H1 (cell line): ENCODE measurements around the gene PALD1. TPM values are rescaled to one million over a fixed set of nuclear protein-coding genes. Genes with fewer than 3 reads are reported as not detected.

Experiments used
- CTCF ChIA-PET: fragments of 300-600 bp; sonication (Branson Sonifier 250); formaldehyde crosslinking; loops from one replicate; lab custom pipeline; 2021; ENCODE audit not compliant: partially characterized antibody; lab: Charles Lee
- POLR2A ChIA-PET: fragments of 300-600 bp; sonication (Branson Sonifier 250); formaldehyde crosslinking; loops from one replicate; lab custom pipeline; 2021; ENCODE audit warnings: inconsistent platforms; ENCODE audit not compliant: partially characterized antibody; lab: Charles Lee
- DNase-seq, 2 experiments: peaks; one replicate each; pipeline versions ENCODE4 v3.0.0 to v3.0.0-alpha.2; 2010 to 2022; ENCODE audit warnings: low spot score in 2 of 2, low read depth in 1 of 2, mixed read lengths in 1 of 2
- FAIRE-seq: peaks from 2 replicates; lab custom pipeline; 2011; peaks lifted over from hg19 to GRCh38; lab: Jason Lieb, UNC
- H2AFZ ChIP-seq: 2 replicates; pipeline ENCODE4 v1.8.1; 2012; ENCODE audit warnings: low read length, inconsistent platforms
- H2AK5ac ChIP-seq: 2 replicates; pipeline ENCODE4 v1.6.1; 2013; ENCODE audit warnings: low read depth, low read length
- H2BK120ac ChIP-seq: replicated peaks from 2 replicates; pipeline ENCODE3; 2013; ENCODE audit warnings: low read depth, low read length, inconsistent platforms
- H2BK12ac ChIP-seq: 2 replicates; pipeline ENCODE4 v1.6.1; 2013; ENCODE audit warnings: low read depth, low read length
- H2BK15ac ChIP-seq: 2 replicates; pipeline ENCODE4 v1.6.1; 2013; ENCODE audit warnings: low read length
- H2BK20ac ChIP-seq: 2 replicates; pipeline ENCODE4 v1.6.1; 2013; ENCODE audit warnings: low read length
- H2BK5ac ChIP-seq: 2 replicates; pipeline ENCODE4 v1.6.1; 2013; ENCODE audit warnings: low read depth, low read length
- H3K14ac ChIP-seq: 2 replicates; pipeline ENCODE4 v1.6.1; 2013; ENCODE audit warnings: inconsistent platforms; ENCODE audit not compliant: insufficient read length
- H3K18ac ChIP-seq: 2 replicates; pipeline ENCODE4 v1.6.1; 2013; ENCODE audit warnings: low read length; ENCODE audit errors: extremely low read depth
- H3K23ac ChIP-seq: 2 replicates; pipeline ENCODE4 v1.6.1; 2013; ENCODE audit warnings: inconsistent platforms; ENCODE audit not compliant: insufficient read length
- H3K23me2 ChIP-seq: 2 replicates; pipeline ENCODE4 v1.6.1; 2013; ENCODE audit warnings: low read depth, low read length
- H3K27ac ChIP-seq: 2 replicates; pipeline ENCODE4 v1.6.1; 2011; ENCODE audit warnings: low read depth, low read length, inconsistent platforms
- H3K27me3 ChIP-seq, 4 experiments: replicated peaks in 1 of 4; 1 replicate in 1 of 4; 2 replicates in 3 of 4; pipeline versions ENCODE4 v1.6.1 to v1.8.1; 2011 to 2013; ENCODE audit warnings: low read length in 3 of 4, mild to moderate bottlenecking in 3 of 4, inconsistent platforms in 2 of 4, mixed read lengths in 2 of 4, moderate library complexity in 1 of 4; ENCODE audit not compliant: control insufficient read depth in 3 of 4, insufficient read depth in 3 of 4; ENCODE audit errors: extremely low read depth in 1 of 4
- H3K36me3 ChIP-seq, 4 experiments: 2 replicates each; pipeline versions ENCODE4 v1.6.1 to v1.8.1; 2011 to 2013; ENCODE audit warnings: mild to moderate bottlenecking in 4 of 4, low read length in 3 of 4, moderate library complexity in 2 of 4, control low read depth in 1 of 4, inconsistent platforms in 1 of 4; ENCODE audit not compliant: insufficient read depth in 4 of 4, control insufficient read depth in 2 of 4
- H3K4ac ChIP-seq: replicated peaks from 2 replicates; pipeline ENCODE3; 2013; ENCODE audit warnings: low read length, low read depth, mixed read lengths, inconsistent platforms; ENCODE audit not compliant: insufficient read length
- H3K4me1 ChIP-seq, 4 experiments: replicated peaks in 1 of 4; 1 replicate in 1 of 4; 2 replicates in 3 of 4; pipeline versions ENCODE4 v1.6.1 to v1.8.1; 2011 to 2013; ENCODE audit warnings: low read length in 3 of 4, inconsistent platforms in 2 of 4, mixed read lengths in 1 of 4; ENCODE audit not compliant: insufficient read depth in 4 of 4, control insufficient read depth in 3 of 4
- H3K4me2 ChIP-seq, 2 experiments: 2 replicates each; pipeline versions ENCODE4 v1.6.1 to v1.8.1; 2011 to 2013; ENCODE audit warnings: low read depth in 2 of 2, low read length in 2 of 2, control low read depth in 1 of 2, inconsistent platforms in 1 of 2, mild to moderate bottlenecking in 1 of 2; ENCODE audit not compliant: insufficient read depth in 1 of 2
- H3K4me3 ChIP-seq, 4 experiments: fragments of 200-600, 300-600 bp in 1 of 4; sonication (generic), shearing (Covaris generic), sonication (Bioruptor Twin) in 1 of 4; 2 replicates each; pipeline versions ENCODE4 v1.5.1 to v1.8.1; 2011 to 2016; ENCODE audit warnings: low read length in 4 of 4, low read depth in 3 of 4, control low read depth in 2 of 4, inconsistent platforms in 2 of 4, mild to moderate bottlenecking in 2 of 4, mixed read lengths in 1 of 4, moderate library complexity in 1 of 4; ENCODE audit not compliant: insufficient read depth in 2 of 4; ENCODE audit errors: extremely low read depth in 1 of 4
- H3K56ac ChIP-seq: replicated peaks from 2 replicates; pipeline ENCODE3; 2013; ENCODE audit warnings: low read depth, mild to moderate bottlenecking, mixed read lengths, low read length, inconsistent platforms; ENCODE audit not compliant: insufficient read length
- H3K79me1 ChIP-seq: 2 replicates; pipeline ENCODE4 v1.6.1; 2013; ENCODE audit warnings: low read depth, low read length, control low read depth
- H3K79me2 ChIP-seq, 2 experiments: 2 replicates each; pipeline versions ENCODE4 v1.6.1 to v1.8.1; 2012 to 2013; ENCODE audit warnings: low read length in 2 of 2, mild to moderate bottlenecking in 2 of 2, inconsistent platforms in 1 of 2; ENCODE audit not compliant: insufficient read depth in 2 of 2, control insufficient read depth in 1 of 2
- H3K9ac ChIP-seq, 4 experiments: replicated peaks in 1 of 4; 1 replicate in 1 of 4; 2 replicates in 3 of 4; pipeline versions ENCODE4 v1.6.1 to v1.8.1; 2011 to 2013; ENCODE audit warnings: low read depth in 3 of 4, low read length in 3 of 4, control low read depth in 2 of 4, mild to moderate bottlenecking in 2 of 4, moderate library complexity in 2 of 4, inconsistent platforms in 1 of 4; ENCODE audit errors: extremely low read depth in 1 of 4
- H3K9me3 ChIP-seq, 2 experiments: 2 replicates each; pipeline versions ENCODE4 v1.6.1 to v1.8.1; 2012 to 2013; ENCODE audit warnings: mild to moderate bottlenecking in 2 of 2, moderate library complexity in 2 of 2, control low read depth in 1 of 2, inconsistent platforms in 1 of 2, low read depth in 1 of 2, low read length in 1 of 2, mixed read lengths in 1 of 2; ENCODE audit not compliant: insufficient read depth in 2 of 2
- H4K20me1 ChIP-seq, 2 experiments: replicated peaks in 1 of 2; 2 replicates each; pipeline versions ENCODE3 to v1.8.1; 2011 to 2013; ENCODE audit warnings: inconsistent platforms in 2 of 2, low read length in 2 of 2, mild to moderate bottlenecking in 1 of 2; ENCODE audit not compliant: insufficient read depth in 2 of 2, control insufficient read depth in 1 of 2
- H4K5ac ChIP-seq: 2 replicates; pipeline ENCODE4 v1.6.1; 2013; ENCODE audit warnings: low read length, low read depth, mixed read lengths, inconsistent platforms; ENCODE audit not compliant: insufficient read length
- H4K8ac ChIP-seq: 2 replicates; pipeline ENCODE4 v1.8.0; 2013; ENCODE audit warnings: mild to moderate bottlenecking, moderate library complexity, low read length, inconsistent platforms; ENCODE audit not compliant: insufficient read depth; ENCODE audit errors: extremely low read depth
- H4K91ac ChIP-seq: replicated peaks from 2 replicates; pipeline ENCODE3; 2013; ENCODE audit warnings: low read length, mixed read lengths, inconsistent platforms; ENCODE audit not compliant: insufficient read length
- FOSL1 ChIP-seq: IDR thresholded peaks from 2 replicates; pipeline ENCODE4 v1.6.1; 2011; ENCODE audit warnings: mild to moderate bottlenecking, low read depth, low read length, moderate library complexity; ENCODE audit not compliant: insufficient read depth
- GABPA ChIP-seq: IDR thresholded peaks from 2 replicates; pipeline ENCODE4 v1.6.1; 2011; ENCODE audit warnings: mild to moderate bottlenecking, low read length, moderate library complexity, borderline replicate concordance; ENCODE audit not compliant: insufficient read depth
- SP1 ChIP-seq: IDR thresholded peaks from 2 replicates; pipeline ENCODE4 v1.6.1; 2011; ENCODE audit warnings: low read depth, low read length
- whole genome bisulfite sequencing, 2 experiments: shearing (Covaris generic) in 1 of 2; methylation state at CpG; one replicate each; pipeline versions ENCODE4 v1.1.6 to v1.1.7; 2013 to 2015; ENCODE audit warnings: low lambda C conversion rate in 2 of 2, mixed read lengths in 2 of 2, inconsistent platforms in 1 of 2, low coverage in 1 of 2, missing lambda C conversion rate in 1 of 2; ENCODE audit not compliant: insufficient replicate concordance in 2 of 2, insufficient coverage in 1 of 2, insufficient read length in 1 of 2; ENCODE audit errors: extremely low coverage in 1 of 2, missing lambda C conversion rate in 1 of 2; 5-methylcytosine and 5-hydroxymethylcytosine counted together
- polyA plus RNA-seq, 7 experiments: library from polyadenylated mRNA; depleted of rRNA in 3 of 7; stranded (reverse) in 5 of 7; unstranded in 2 of 7; fragments of >200 nt in 5 of 7; fragments of 200-250 nt in 2 of 7; gene quantifications; 1 replicate in 5 of 7; 2 replicates in 1 of 7; 4 replicates in 1 of 7; pipeline versions ENCODE4 v1.2.1 to v1.2.3, GENCODE V29; 2011 to 2013; ENCODE audit warnings: missing spikeins in 2 of 7, mixed read lengths in 2 of 7
- total RNA-seq: library from RNA; stranded (reverse); fragmentation: NEBNext Ultra II Directional; extraction: Animal tissue kit (Norgen Biotek cat#: 25700); gene quantifications from 2 replicates; pipeline ENCODE4 v1.2.1, GENCODE V29; 2021

The PALD1 gene
- total and polyA plus RNA-seq, 2 of the 8 experiments (the other 6 are each of a cell fraction or from before 2014, with no cell fraction given), result 13.3 to 32.8 TPM

DNA sequence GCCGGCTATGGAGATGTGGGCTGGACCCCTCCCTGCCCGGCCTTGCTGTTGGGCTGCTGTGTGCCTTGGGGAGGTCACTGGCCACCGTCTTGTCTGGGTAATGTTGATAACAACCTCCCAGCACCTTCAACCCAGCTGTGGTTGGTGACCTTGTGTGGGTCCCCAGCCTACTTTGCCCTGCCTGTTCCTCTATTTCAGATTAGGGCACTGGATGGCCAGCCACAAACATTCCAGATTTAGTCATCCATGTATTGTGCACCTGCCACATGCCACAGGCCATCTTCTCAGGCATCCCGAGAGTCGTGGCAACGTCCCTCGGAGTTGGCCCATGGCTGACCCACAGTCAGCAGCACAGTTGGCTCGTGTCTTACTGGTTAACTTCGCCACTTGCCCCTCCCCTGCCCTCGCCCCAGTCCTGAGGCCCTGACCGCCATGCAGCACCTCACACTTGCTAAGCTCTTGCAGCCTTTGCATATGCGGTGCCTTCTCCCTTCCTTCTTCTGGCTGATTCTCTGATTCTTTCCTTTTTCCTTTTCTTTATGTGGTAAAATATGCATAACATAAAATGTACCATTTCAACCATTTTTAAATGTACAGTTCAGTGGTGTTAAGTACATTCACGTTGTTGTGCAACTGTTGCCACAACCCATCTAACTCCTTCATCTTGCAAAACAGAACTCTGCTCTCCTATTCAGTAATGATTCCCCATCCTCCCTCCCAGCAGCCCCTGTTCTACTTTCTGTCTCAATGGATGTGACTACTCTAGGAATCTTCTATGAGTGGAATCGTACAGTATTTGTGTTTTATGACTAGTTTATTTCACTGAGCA is 63.4 kb downstream of the PALD1 start:
- TF ChIP-seq GABPA (no peak), SP1 (no peak), FOSL1 (no peak)
- DNase-seq (no peak), FAIRE-seq (no peak)
- no peaks in the 10 kb centered on the region for H3K27me3 ChIP-seq
- WGBS, 2 experiments, result 86% methylated on average over 14 of the region's 14 CpGs; no CpG with 5 or more reads in 1 of the 2 experiments
- peaks cover 0 to 2% (median 0%) of the 10 kb centered on the region in 4 experiments; a peak in 2 of 8 replicates for H3K36me3 ChIP-seq
- ChIA-PET POLR2A (no interaction called here), CTCF (interaction anchor here (0.6 to 26.8 kb wide), 15 partner anchors 9 to 314 kb away, joined by 3 to 908 read pairs (median 5); partner anchors contain the start of gene PALD1)
- no peak overlapping the region for H3K23ac ChIP-seq
- no peak overlapping the region for H4K8ac ChIP-seq
- H3K4ac ChIP-seq, result no peak overlapping the region
- peaks cover 6% of the 10 kb centered on the region; the same call in 1 of the 2 replicates for H3K23me2 ChIP-seq
- H3K4me2 ChIP-seq, result no peak overlapping the region
- H3K9me3 ChIP-seq, result no peaks in the 10 kb centered on the region
- H2BK12ac ChIP-seq, result no peak overlapping the region
- H2AFZ ChIP-seq, result no peak overlapping the region
- H2AK5ac ChIP-seq, result no peak overlapping the region
- no peak overlapping the region for H2BK120ac ChIP-seq
- H2BK20ac ChIP-seq, result no peak overlapping the region
- H3K4me3 ChIP-seq, result no peak overlapping the region
- no peaks in the 10 kb centered on the region for H3K79me2 ChIP-seq
- peaks cover 0 to 4% (median 1%) of the 10 kb centered on the region in 4 experiments; a peak in 2 of 7 replicates for H3K4me1 ChIP-seq
- H4K91ac ChIP-seq, result no peak overlapping the region
- no peak overlapping the region for H3K56ac ChIP-seq
- no peak overlapping the region for H2BK15ac ChIP-seq
- H3K18ac ChIP-seq, result no peak overlapping the region
- peaks cover 3 to 9% of the 10 kb centered on the region in 2 experiments for H4K20me1 ChIP-seq
- H3K27ac ChIP-seq, result no peak overlapping the region
- H3K14ac ChIP-seq, result no peak overlapping the region
- no peak overlapping the region for H4K5ac ChIP-seq
- H3K79me1 ChIP-seq, result no peaks in the 10 kb centered on the region
- no peak overlapping the region for H3K9ac ChIP-seq
- no peak overlapping the region for H2BK5ac ChIP-seq
